Measurements from ENCODE around the gene NOL4L.

Gene NOL4L

DNA sequence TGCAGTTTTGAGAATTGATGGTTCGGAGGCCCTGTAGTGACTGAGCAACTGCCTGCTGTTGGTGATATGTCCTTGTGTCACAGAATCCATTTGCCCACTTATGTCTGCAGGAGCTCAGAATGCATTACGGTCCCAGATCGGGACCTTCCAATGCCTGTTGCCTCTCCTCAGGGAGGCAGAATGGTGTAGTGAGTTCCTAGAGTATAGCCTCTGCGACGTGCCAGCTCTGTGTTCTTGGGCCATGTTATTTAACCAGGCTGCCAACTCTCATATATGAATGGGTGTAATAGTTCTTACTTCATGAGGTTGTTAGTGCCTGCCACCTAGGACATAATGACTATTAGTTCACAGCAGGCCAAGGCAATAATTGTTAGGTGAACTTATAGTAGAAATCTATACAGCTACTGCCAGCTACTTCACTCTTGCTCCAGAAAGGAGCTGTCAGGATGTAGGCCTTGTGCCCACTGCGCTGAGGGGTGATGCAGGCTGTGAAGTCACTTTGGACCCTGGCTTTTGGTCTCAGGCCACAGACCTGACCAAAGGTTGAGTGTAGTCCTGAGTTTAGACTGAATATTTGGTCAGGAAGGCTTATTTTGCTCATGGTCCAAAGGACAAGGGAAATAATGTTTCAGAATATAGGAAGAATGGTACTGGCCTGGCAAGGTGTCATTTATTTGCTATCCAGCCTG lies 144.9 kb downstream of the NOL4L start:
- no peak overlapping the region for H3K27ac ChIP-seq
- TF ChIP-seq, protein P1, sequence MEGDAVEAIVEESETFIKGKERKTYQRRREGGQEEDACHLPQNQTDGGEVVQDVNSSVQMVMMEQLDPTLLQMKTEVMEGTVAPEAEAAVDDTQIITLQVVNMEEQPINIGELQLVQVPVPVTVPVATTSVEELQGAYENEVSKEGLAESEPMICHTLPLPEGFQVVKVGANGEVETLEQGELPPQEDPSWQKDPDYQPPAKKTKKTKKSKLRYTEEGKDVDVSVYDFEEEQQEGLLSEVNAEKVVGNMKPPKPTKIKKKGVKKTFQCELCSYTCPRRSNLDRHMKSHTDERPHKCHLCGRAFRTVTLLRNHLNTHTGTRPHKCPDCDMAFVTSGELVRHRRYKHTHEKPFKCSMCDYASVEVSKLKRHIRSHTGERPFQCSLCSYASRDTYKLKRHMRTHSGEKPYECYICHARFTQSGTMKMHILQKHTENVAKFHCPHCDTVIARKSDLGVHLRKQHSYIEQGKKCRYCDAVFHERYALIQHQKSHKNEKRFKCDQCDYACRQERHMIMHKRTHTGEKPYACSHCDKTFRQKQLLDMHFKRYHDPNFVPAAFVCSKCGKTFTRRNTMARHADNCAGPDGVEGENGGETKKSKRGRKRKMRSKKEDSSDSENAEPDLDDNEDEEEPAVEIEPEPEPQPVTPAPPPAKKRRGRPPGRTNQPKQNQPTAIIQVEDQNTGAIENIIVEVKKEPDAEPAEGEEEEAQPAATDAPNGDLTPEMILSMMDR (conservative IDR thresholded peaks at IDR 0.05): no peak
- no peak for TF ChIP-seq ZFX (IDR thresholded peaks at IDR 0.05)

DNA sequence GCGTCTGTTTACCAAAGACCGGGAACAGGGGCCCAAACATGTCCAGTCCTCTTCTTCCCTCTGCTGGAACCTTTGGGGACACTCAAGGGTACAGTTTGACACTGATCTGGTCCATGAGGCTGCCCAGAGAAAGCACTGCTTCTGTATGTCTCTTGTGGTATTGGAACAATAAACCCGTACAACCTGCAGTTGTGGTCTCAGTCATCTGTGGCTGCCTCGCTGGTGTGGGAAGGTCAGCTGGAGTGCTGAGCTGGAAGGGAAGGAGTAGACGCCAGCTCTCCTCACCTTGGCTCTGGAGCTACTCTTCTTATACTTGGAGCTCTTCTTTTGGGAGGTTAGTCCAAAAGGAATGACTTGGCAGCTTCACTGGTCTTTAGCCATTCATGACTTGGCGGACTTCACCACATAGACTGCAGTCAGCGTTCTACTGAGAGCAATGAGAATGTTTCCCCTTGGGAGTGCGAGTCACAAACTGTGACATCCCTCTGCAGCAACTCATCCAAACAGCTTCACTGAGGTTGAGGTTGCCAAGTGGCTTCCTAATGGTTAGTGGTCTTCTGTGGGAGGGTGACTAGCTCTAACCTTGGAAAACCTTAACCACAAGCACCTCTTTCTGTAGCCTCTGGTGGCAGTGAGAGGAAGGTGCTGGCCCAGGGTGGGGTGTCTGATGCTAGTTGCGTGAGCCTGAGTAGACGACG lies 145.9 kb downstream of the NOL4L start:
- TF ChIP-seq, protein P1 (conservative IDR thresholded peaks at IDR 0.05): no peak
- TF ChIP-seq ZFX (IDR thresholded peaks at IDR 0.05): no peak
- no peak overlapping the region for H3K27ac ChIP-seq

DNA sequence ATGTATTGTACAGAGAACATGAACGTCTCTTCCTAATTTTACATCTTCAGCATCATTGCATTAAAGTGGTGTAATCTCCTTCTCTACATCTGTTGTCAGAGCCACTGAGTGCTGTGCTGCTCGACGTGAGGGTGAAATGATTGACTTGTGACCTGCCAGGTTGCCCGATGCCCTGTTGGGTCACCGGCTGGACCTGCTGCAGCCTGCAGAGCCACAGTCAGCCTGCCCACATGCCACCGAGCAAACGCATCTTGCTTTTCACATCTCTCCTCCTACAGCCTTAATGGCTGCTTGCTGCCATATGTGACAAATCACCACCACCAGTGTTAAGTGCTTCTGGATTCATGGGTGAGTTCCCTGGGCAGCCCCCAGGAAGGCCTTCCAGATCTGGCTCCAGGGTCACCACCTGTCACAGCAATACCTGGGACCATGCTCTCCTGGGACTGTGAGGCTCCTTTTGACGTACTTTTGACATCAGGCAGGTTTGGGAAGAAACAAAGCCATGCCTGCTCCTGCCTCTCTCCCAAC lies 146.7 kb downstream of the NOL4L start:
- no peak overlapping the region for H3K27ac ChIP-seq
- TF ChIP-seq ZFX (IDR thresholded peaks at IDR 0.05): no peak

DNA sequence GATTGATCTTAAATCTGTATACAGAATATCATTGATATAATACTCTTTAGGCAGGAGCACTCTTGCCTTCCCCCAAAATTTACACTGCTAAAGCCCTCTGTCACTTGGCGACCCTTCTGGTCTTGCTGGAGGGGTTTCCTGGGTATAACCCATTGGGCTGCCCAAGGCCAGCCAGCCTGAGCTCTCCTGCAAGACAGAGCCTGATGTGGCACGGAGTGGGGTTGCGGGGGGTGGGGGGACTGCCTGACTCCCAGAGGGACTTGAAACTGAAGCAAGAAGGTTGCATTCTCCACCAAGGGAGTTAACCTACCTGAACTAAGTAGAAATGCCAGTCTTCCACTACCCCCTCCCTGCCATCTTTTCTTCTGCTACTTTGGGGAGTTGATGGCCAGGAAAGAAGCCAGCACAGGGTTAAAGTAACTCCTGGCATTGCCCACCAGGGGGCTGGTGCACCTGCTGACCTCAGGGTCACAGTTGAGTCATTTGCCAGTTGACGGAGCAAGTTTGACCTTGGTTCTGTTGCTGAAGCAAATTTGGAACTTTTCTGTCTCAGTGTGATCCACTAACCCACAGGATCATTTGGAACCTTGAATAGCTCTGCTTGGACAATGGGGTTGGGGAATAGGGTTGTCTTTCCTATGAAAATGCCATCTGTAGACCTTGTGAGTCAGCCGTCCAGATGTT lies 147.6 kb downstream of the NOL4L start:
- H3K27ac ChIP-seq: no peak overlapping the region
- no peak for TF ChIP-seq ZFX (IDR thresholded peaks at IDR 0.05)
- TF ChIP-seq, protein P1 (conservative IDR thresholded peaks at IDR 0.05): no peak; the same call in 1 of the 2 replicates

DNA sequence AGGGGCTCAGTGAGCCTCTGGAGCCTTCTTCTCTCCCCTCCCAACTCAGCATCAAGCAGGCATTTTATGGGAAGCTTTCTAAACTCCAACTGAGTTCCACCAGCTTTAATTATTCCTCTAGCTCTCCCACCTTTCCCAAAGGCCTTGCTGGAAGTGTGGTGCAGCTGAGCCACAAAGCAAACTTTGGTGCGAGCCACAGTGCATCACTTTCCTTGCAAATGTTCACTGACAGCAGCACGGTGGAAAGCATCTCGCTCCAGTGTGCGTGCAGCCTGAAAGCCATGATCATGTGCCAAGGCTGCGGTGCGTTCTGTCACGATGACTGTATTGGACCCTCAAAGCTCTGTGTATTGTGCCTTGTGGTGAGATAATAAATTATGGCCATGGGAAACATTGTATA lies 148.2 kb downstream of the NOL4L start:
- no peak for TF ChIP-seq ZFX (IDR thresholded peaks at IDR 0.05)
- TF ChIP-seq, protein P1 (conservative IDR thresholded peaks at IDR 0.05): no peak
- H3K27ac ChIP-seq: no peak overlapping the region

DNA sequence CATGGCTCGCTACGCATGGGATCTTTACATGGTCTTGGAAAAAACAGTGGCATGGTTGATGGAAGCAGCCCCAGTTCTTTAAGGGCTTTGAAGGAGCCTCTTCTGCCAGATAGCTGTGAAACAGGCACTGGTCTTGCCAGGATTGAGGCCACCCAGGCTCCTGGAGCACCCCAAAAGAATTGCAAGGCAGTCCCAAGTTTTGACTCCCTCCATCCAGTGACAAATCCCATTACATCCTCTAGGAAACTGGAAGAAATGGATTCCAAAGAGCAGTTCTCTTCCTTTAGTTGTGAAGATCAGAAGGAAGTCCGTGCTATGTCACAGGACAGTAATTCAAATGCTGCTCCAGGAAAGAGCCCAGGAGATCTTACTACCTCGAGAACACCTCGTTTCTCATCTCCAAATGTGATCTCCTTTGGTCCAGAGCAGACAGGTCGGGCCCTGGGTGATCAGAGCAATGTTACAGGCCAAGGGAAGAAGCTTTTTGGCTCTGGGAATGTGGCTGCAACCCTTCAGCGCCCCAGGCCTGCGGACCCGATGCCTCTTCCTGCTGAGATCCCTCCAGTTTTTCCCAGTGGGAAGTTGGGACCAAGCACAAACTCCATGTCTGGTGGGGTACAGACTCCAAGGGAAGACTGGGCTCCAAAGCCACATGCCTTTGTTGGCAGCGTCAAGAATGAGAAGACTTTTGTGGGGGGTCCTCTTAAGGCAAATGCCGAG lies 148.8 kb downstream of the NOL4L start:
- no peak overlapping the region for H3K27ac ChIP-seq
- TF ChIP-seq, protein P1 (conservative IDR thresholded peaks at IDR 0.05): no peak
- no peak for TF ChIP-seq ZFX (IDR thresholded peaks at IDR 0.05)

DNA sequence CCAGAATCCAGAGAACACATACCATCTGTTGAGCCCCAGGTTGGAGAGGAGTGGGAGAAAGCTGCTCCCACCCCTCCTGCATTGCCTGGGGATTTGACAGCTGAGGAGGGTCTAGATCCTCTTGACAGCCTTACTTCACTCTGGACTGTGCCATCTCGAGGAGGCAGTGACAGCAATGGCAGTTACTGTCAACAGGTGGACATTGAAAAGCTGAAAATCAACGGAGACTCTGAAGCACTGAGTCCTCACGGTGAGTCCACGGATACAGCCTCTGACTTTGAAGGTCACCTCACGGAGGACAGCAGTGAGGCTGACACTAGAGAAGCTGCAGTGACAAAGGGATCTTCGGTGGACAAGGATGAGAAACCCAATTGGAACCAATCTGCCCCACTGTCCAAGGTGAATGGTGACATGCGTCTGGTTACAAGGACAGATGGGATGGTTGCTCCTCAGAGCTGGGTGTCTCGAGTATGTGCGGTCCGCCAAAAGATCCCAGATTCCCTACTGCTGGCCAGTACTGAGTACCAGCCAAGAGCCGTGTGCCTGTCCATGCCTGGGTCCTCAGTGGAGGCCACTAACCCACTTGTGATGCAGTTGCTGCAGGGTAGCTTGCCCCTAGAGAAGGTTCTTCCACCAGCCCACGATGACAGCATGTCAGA lies 149.6 kb downstream of the NOL4L start:
- no peak for TF ChIP-seq ZFX (IDR thresholded peaks at IDR 0.05)
- TF ChIP-seq, protein P1 (conservative IDR thresholded peaks at IDR 0.05): no peak
- no peak overlapping the region for H3K27ac ChIP-seq

Data from C4-2B (cell line).